ENCODE measurements around the gene NUTM2B. TPM values are rescaled to one million over a fixed set of nuclear protein-coding genes. Genes with fewer than 3 reads are reported as not detected.
A peak's percentile ranks its signal among the peaks of the same experiment; 100 is the strongest.
"Not testable (repeated sequence)": the region's sequence is repeated elsewhere in the genome, so short reads cannot be mapped to it uniquely, and the experiment has no call there.

Gene NUTM2B
- total RNA-seq, 3 donors from 2014 or later (not counting 1 experiment from before 2014, with no cell fraction given) = 0.75 to 2.1 (median 1.3) TPM

- H3K4me1 ChIP-seq (ENCODE audit: control insufficient read depth, insufficient read depth, low read length); H3K36me3 ChIP-seq (ENCODE audit: control insufficient read depth, insufficient read depth, low read length); H3K4me3 ChIP-seq (ENCODE audit: low read length); H3K27me3 ChIP-seq (ENCODE audit: control insufficient read depth, insufficient read depth, low read length); H3K27ac Mint-ChIP-seq; H3K36me3 Mint-ChIP-seq; intact Hi-C loops (cut with micrococcal nuclease); H3K9me3 Mint-ChIP-seq; H3K4me3 Mint-ChIP-seq; ATAC-seq; H3K4me1 Mint-ChIP-seq; H3K9me3 ChIP-seq (ENCODE audit: control insufficient read depth, insufficient read depth, low read length); DNase-seq; H3K27me3 Mint-ChIP-seq (ENCODE audit: low read depth in 2 of 2); H3K27ac ChIP-seq (ENCODE audit: low read length): not testable (repeated sequence)
- 95% methylated on average over 18 of the region's 37 CpGs for WGBS (ENCODE audit: insufficient coverage)
These were observed 2.6 kb upstream of the NUTM2B start for GRCh38 chr10:79700381-79700944.

- H3K27me3 ChIP-seq (ENCODE audit: control insufficient read depth, insufficient read depth, low read length); H3K36me3 Mint-ChIP-seq; H3K4me1 Mint-ChIP-seq; H3K4me3 ChIP-seq (ENCODE audit: low read length); DNase-seq; H3K9me3 ChIP-seq (ENCODE audit: control insufficient read depth, insufficient read depth, low read length); H3K4me1 ChIP-seq (ENCODE audit: control insufficient read depth, insufficient read depth, low read length); H3K27ac ChIP-seq (ENCODE audit: low read length); H3K4me3 Mint-ChIP-seq; intact Hi-C loops (cut with micrococcal nuclease); ATAC-seq; H3K9me3 Mint-ChIP-seq; H3K27ac Mint-ChIP-seq; H3K36me3 ChIP-seq (ENCODE audit: control insufficient read depth, insufficient read depth, low read length); H3K27me3 Mint-ChIP-seq (ENCODE audit: low read depth in 2 of 2): not testable (repeated sequence)
- no CpG with 5 or more reads among the region's 8 CpGs for WGBS (ENCODE audit: insufficient coverage)
These were observed 4.0 kb downstream of the NUTM2B start for GRCh38 chr10:79707017-79707416.

GRCh38 chr10:79714976-79715375, 11.9 kb downstream of the NUTM2B start:
- H3K36me3 Mint-ChIP-seq; ATAC-seq; H3K4me3 ChIP-seq (ENCODE audit: low read length); H3K27me3 Mint-ChIP-seq (ENCODE audit: low read depth in 2 of 2); H3K27me3 ChIP-seq (ENCODE audit: control insufficient read depth, insufficient read depth, low read length); H3K27ac ChIP-seq (ENCODE audit: low read length); H3K4me1 Mint-ChIP-seq; intact Hi-C loops (cut with micrococcal nuclease); H3K36me3 ChIP-seq (ENCODE audit: control insufficient read depth, insufficient read depth, low read length); H3K9me3 Mint-ChIP-seq; DNase-seq; H3K9me3 ChIP-seq (ENCODE audit: control insufficient read depth, insufficient read depth, low read length); H3K4me3 Mint-ChIP-seq; H3K27ac Mint-ChIP-seq; H3K4me1 ChIP-seq (ENCODE audit: control insufficient read depth, insufficient read depth, low read length): not testable (repeated sequence)
- no CpG with 5 or more reads among the region's 3 CpGs for WGBS (ENCODE audit: insufficient coverage)

- not testable (repeated sequence) for H3K9me3 Mint-ChIP-seq, H3K27ac Mint-ChIP-seq
These were observed 14.0 kb downstream of the NUTM2B start for GRCh38 chr10:79716917-79717579.

GRCh38 chr10:79720000-79720399, 17.0 kb downstream of the NUTM2B start:
- H3K27ac ChIP-seq (ENCODE audit: low read length); H3K27me3 ChIP-seq (ENCODE audit: control insufficient read depth, insufficient read depth, low read length); intact Hi-C loops (cut with micrococcal nuclease); H3K9me3 ChIP-seq (ENCODE audit: control insufficient read depth, insufficient read depth, low read length); H3K36me3 ChIP-seq (ENCODE audit: control insufficient read depth, insufficient read depth, low read length); H3K4me1 ChIP-seq (ENCODE audit: control insufficient read depth, insufficient read depth, low read length); H3K4me3 Mint-ChIP-seq; H3K27ac Mint-ChIP-seq; H3K27me3 Mint-ChIP-seq (ENCODE audit: low read depth in 2 of 2); ATAC-seq; H3K4me3 ChIP-seq (ENCODE audit: low read length); DNase-seq; H3K36me3 Mint-ChIP-seq; H3K9me3 Mint-ChIP-seq; H3K4me1 Mint-ChIP-seq: not testable (repeated sequence)
- WGBS (ENCODE audit: insufficient coverage) = no CpG with 5 or more reads among the region's 4 CpGs

More at GRCh38 chr10:79716917-79717579, 14.0 kb downstream of the NUTM2B start:
- no CpG with 5 or more reads among the region's 4 CpGs for WGBS (ENCODE audit: insufficient coverage)
- H3K4me3 Mint-ChIP-seq; H3K27me3 ChIP-seq (ENCODE audit: control insufficient read depth, insufficient read depth, low read length); H3K36me3 ChIP-seq (ENCODE audit: control insufficient read depth, insufficient read depth, low read length); H3K27me3 Mint-ChIP-seq (ENCODE audit: low read depth in 2 of 2); H3K36me3 Mint-ChIP-seq; H3K4me1 ChIP-seq (ENCODE audit: control insufficient read depth, insufficient read depth, low read length); H3K4me3 ChIP-seq (ENCODE audit: low read length); H3K27ac ChIP-seq (ENCODE audit: low read length); ATAC-seq; intact Hi-C loops (cut with micrococcal nuclease); DNase-seq; H3K4me1 Mint-ChIP-seq; H3K9me3 ChIP-seq (ENCODE audit: control insufficient read depth, insufficient read depth, low read length): not testable (repeated sequence)

GRCh38 chr10:79726620-79727019, 23.6 kb downstream of the NUTM2B start:
- H3K4me1 Mint-ChIP-seq; H3K27me3 ChIP-seq (ENCODE audit: control insufficient read depth, insufficient read depth, low read length); H3K27me3 Mint-ChIP-seq (ENCODE audit: low read depth in 2 of 2); H3K36me3 ChIP-seq (ENCODE audit: control insufficient read depth, insufficient read depth, low read length); H3K4me1 ChIP-seq (ENCODE audit: control insufficient read depth, insufficient read depth, low read length); H3K4me3 Mint-ChIP-seq; H3K4me3 ChIP-seq (ENCODE audit: low read length); DNase-seq; H3K36me3 Mint-ChIP-seq; ATAC-seq; H3K27ac ChIP-seq (ENCODE audit: low read length); H3K27ac Mint-ChIP-seq; intact Hi-C loops (cut with micrococcal nuclease); H3K9me3 Mint-ChIP-seq; H3K9me3 ChIP-seq (ENCODE audit: control insufficient read depth, insufficient read depth, low read length): not testable (repeated sequence)
- WGBS (ENCODE audit: insufficient coverage) = 100% methylated on average over 1 of the region's 1 CpG

- H3K27me3 Mint-ChIP-seq (ENCODE audit: low read depth in 2 of 2); DNase-seq; H3K4me3 Mint-ChIP-seq; H3K27ac Mint-ChIP-seq; H3K36me3 Mint-ChIP-seq; intact Hi-C loops (cut with micrococcal nuclease); H3K9me3 ChIP-seq (ENCODE audit: control insufficient read depth, insufficient read depth, low read length); H3K9me3 Mint-ChIP-seq; H3K4me3 ChIP-seq (ENCODE audit: low read length); ATAC-seq; H3K4me1 ChIP-seq (ENCODE audit: control insufficient read depth, insufficient read depth, low read length); H3K27ac ChIP-seq (ENCODE audit: low read length); H3K27me3 ChIP-seq (ENCODE audit: control insufficient read depth, insufficient read depth, low read length); H3K36me3 ChIP-seq (ENCODE audit: control insufficient read depth, insufficient read depth, low read length): not testable (repeated sequence)
- no CpG with 5 or more reads among the region's 7 CpGs for WGBS (ENCODE audit: insufficient coverage)
- H3K4me1 Mint-ChIP-seq = peaks cover 10 to 14% of the 10 kb centered on the region in 2 donors
These were observed 41.8 kb downstream of the NUTM2B start for GRCh38 chr10:79744844-79745243.

GRCh38 chr10:79748510-79748909, 45.5 kb downstream of the NUTM2B start:
- H3K27ac ChIP-seq (ENCODE audit: low read length); H3K4me3 ChIP-seq (ENCODE audit: low read length); DNase-seq; H3K27me3 Mint-ChIP-seq (ENCODE audit: low read depth in 2 of 2); H3K9me3 Mint-ChIP-seq; H3K4me3 Mint-ChIP-seq; intact Hi-C loops (cut with micrococcal nuclease); H3K4me1 ChIP-seq (ENCODE audit: control insufficient read depth, insufficient read depth, low read length); H3K27me3 ChIP-seq (ENCODE audit: control insufficient read depth, insufficient read depth, low read length); H3K36me3 Mint-ChIP-seq; H3K9me3 ChIP-seq (ENCODE audit: control insufficient read depth, insufficient read depth, low read length); H3K36me3 ChIP-seq (ENCODE audit: control insufficient read depth, insufficient read depth, low read length): not testable (repeated sequence)
- WGBS (ENCODE audit: insufficient coverage) = no CpG with 5 or more reads among the region's 2 CpGs
- ATAC-seq = peak; percentile 24 to 90 (median 42)
- H3K27ac Mint-ChIP-seq = peak overlapping the region; percentile 65 to 69
- peaks cover 24 to 27% of the 10 kb centered on the region in 2 donors for H3K4me1 Mint-ChIP-seq

Measured in natural killer cell (primary cell).